ENCODE data around the gene CXCR2. TPM values are rescaled to one million over a fixed set of nuclear protein-coding genes. Genes with fewer than 3 reads are reported as not detected.

Gene CXCR2
- total and polyA plus RNA-seq, 10 donors = 0.39 to 113 (median 42.8) TPM

DNA sequence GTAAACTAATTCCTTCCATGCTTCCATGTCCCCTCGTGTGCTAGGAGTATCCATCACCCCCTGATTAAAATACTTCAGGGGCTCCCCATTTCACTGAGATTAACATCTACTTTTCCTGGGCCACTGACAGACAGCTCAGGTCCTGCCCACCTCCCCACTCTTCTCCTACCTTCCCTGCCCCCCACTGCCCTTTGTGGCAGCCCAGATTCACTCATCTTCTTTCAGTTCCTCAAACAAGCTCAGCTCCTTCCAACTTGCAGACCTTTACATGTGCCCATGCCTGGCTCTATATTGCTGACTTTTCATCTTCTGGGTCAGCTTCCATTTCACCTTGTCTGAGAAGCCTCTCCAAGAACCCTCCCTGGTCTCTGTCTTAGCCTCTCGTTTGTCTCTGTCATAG is 44.8 kb upstream of the CXCR2 start:
- no peak for TF ChIP-seq CTCF (IDR thresholded peaks at IDR 0.05 in 8 of 11, conservative IDR thresholded peaks at IDR 0.05 in 3 of 11)
- TF ChIP-seq POLR2AphosphoS5 (IDR thresholded peaks at IDR 0.05) = no peak
- no peak for TF ChIP-seq POLR2A (IDR thresholded peaks at IDR 0.05)

GRCh38 chr2:218081695-218082094 is 44.1 kb upstream of the CXCR2 start:
- Histone ChIP-seq H3K27ac (no peak overlapping the region), H3K36me3 (no peaks in the 10 kb centered on the region), H3K4me3 (no peak overlapping the region), H3K4me1 (no peaks in the 10 kb centered on the region), H3K9me3 (peaks cover 2 to 18% (median 12%) of the 10 kb centered on the region in 8 donors), H3K27me3 (replicated peaks in 1 of 7) (peaks cover 0 to 7% (median 0%) of the 10 kb centered on the region in 7 donors)
- intact Hi-C loops (cut with DNase I; ENCODE audit: low total_unique reads) = no loop called here
- TF ChIP-seq POLR2A (IDR thresholded peaks at IDR 0.05) = no peak
- TF ChIP-seq CTCF (IDR thresholded peaks at IDR 0.05 in 8 of 11, conservative IDR thresholded peaks at IDR 0.05 in 3 of 11) = no peak
- TF ChIP-seq POLR2AphosphoS5 (IDR thresholded peaks at IDR 0.05) = no peak
- WGBS, 5 donors = 86 to 94% (median 91%) methylated on average over 7 of the region's 7 CpGs
- no peak for DNase-seq

More for the DNA sequence above, 44.8 kb upstream of the CXCR2 start:
- no peaks in the 10 kb centered on the region for H3K4me1 ChIP-seq
- peaks cover 0 to 7% (median 0%) of the 10 kb centered on the region in 7 donors for H3K27me3 ChIP-seq (replicated peaks in 1 of 7)
- no peak overlapping the region for H3K27ac ChIP-seq
- H3K36me3 ChIP-seq = no peaks in the 10 kb centered on the region
- peaks cover 0 to 11% (median 5%) of the 10 kb centered on the region in 8 donors for H3K9me3 ChIP-seq
- WGBS, 5 donors = 69 to 80% (median 74%) methylated on average over 2 of the region's 2 CpGs
- DNase-seq = no peak
- intact Hi-C loops (cut with DNase I; ENCODE audit: low total_unique reads) = no loop called here
- no peak overlapping the region for H3K4me3 ChIP-seq

DNA sequence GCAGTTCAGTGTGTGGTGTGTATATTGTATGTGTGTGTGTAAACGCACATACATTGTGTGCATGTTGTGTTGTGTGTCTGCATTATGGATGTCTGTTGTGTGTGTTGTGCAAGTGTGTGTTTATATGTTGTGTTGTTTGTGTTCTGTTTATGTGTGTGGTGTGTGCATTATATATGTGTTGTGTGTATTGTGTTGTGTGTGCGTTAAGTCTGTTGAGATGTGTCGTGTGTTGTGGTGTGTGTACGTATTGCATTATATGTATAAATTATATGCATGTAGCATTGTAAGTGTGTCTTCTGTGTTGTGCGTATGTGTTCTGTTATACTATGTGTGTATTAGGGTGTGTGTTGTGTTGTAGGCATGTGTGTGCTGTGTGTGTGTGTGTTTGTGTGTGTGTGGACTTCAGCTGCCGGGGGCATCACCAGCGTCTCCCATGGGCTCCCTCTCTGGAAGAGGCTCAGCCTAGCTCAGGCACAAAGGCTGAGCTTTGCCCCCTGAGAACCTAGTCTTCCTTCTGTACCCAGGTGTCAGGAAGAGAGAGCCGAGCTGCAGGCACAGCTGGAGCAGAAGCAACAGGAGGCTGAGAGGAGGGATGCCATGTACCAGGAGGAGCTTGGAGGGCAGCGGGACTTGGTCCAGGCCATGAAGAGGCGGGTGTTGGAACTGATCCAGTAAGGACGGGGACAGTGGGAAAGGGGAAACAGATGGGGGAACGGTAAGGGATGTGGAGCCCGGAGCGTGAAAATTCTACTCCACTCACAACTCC is 43.1 kb upstream of the CXCR2 start:
- Histone ChIP-seq H3K36me3 (no peaks in the 10 kb centered on the region), H3K4me1 (no peaks in the 10 kb centered on the region), H3K27me3 (replicated peaks in 1 of 7) (peaks cover 0 to 7% (median 0%) of the 10 kb centered on the region in 7 donors), H3K27ac (no peak overlapping the region), H3K9me3 (peaks cover 5 to 28% (median 22%) of the 10 kb centered on the region in 8 donors), H3K4me3 (no peak overlapping the region)
- intact Hi-C loops (cut with DNase I; ENCODE audit: low total_unique reads) = no loop called here
- WGBS, 5 donors = 58 to 79% (median 69%) methylated on average over 13 to 14 of the region's 14 CpGs
- no peak for DNase-seq
- TF ChIP-seq POLR2AphosphoS5 (IDR thresholded peaks at IDR 0.05) (no peak), CTCF (IDR thresholded peaks at IDR 0.05 in 8 of 11, conservative IDR thresholded peaks at IDR 0.05 in 3 of 11) (no peak), POLR2A (IDR thresholded peaks at IDR 0.05) (no peak)

DNA sequence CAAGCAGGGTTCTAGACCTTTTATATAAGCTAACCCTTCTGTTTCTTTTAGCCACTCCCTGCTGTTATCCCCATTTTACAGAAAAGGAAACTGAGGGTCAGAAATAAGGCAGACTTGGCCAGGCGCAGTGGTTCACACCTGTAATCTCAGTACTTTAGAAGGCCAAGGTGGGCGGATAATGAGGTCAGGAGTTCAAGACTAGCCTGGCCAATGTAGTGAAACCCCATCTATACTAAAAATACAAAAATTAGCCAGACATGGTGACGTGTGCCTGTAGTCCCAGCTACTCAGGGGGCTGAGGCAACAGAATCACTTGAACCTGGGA is 42.5 kb upstream of the CXCR2 start:
- H3K27me3 ChIP-seq (replicated peaks in 1 of 7) = peaks cover 0 to 7% (median 0%) of the 10 kb centered on the region in 7 donors
- no peaks in the 10 kb centered on the region for H3K36me3 ChIP-seq
- TF ChIP-seq POLR2AphosphoS5 (IDR thresholded peaks at IDR 0.05) (no peak), CTCF (IDR thresholded peaks at IDR 0.05 in 8 of 11, conservative IDR thresholded peaks at IDR 0.05 in 3 of 11) (no peak), POLR2A (IDR thresholded peaks at IDR 0.05) (no peak)
- no peak overlapping the region for H3K4me3 ChIP-seq
- no peaks in the 10 kb centered on the region for H3K4me1 ChIP-seq
- intact Hi-C loops (cut with DNase I; ENCODE audit: low total_unique reads) = no loop called here
- no peak overlapping the region for H3K27ac ChIP-seq
- WGBS, 5 donors = 67 to 85% (median 74%) methylated on average over 3 of the region's 3 CpGs
- DNase-seq = no peak
- peaks cover 5 to 28% (median 22%) of the 10 kb centered on the region in 8 donors for H3K9me3 ChIP-seq
